Measurements from ENCODE around the gene CDH13.

The CDH13 gene

GRCh38 chr16:83554096-83554495, 927.3 kb downstream of the CDH13 start:
- H3K4me3 ChIP-seq (ENCODE audit: low read depth, low read length), result no peak overlapping the region
- TF ChIP-seq, protein P1, sequence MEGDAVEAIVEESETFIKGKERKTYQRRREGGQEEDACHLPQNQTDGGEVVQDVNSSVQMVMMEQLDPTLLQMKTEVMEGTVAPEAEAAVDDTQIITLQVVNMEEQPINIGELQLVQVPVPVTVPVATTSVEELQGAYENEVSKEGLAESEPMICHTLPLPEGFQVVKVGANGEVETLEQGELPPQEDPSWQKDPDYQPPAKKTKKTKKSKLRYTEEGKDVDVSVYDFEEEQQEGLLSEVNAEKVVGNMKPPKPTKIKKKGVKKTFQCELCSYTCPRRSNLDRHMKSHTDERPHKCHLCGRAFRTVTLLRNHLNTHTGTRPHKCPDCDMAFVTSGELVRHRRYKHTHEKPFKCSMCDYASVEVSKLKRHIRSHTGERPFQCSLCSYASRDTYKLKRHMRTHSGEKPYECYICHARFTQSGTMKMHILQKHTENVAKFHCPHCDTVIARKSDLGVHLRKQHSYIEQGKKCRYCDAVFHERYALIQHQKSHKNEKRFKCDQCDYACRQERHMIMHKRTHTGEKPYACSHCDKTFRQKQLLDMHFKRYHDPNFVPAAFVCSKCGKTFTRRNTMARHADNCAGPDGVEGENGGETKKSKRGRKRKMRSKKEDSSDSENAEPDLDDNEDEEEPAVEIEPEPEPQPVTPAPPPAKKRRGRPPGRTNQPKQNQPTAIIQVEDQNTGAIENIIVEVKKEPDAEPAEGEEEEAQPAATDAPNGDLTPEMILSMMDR (IDR thresholded peaks at IDR 0.05; ENCODE audit: low read depth, low read length), result no peak

GRCh38 chr16:83554540-83554939, 927.8 kb downstream of the CDH13 start:
- H3K4me3 ChIP-seq (ENCODE audit: low read depth, low read length), result no peak overlapping the region

GRCh38 chr16:83561876-83562275, 935.1 kb downstream of the CDH13 start:
- no peak overlapping the region for H3K4me3 ChIP-seq (ENCODE audit: low read depth, low read length)
- TF ChIP-seq, protein P1 (IDR thresholded peaks at IDR 0.05; ENCODE audit: low read depth, low read length), result no peak

More at GRCh38 chr16:83554540-83554939, 927.8 kb downstream of the CDH13 start:
- TF ChIP-seq, protein P1 (IDR thresholded peaks at IDR 0.05; ENCODE audit: low read depth, low read length), result no peak

DNA sequence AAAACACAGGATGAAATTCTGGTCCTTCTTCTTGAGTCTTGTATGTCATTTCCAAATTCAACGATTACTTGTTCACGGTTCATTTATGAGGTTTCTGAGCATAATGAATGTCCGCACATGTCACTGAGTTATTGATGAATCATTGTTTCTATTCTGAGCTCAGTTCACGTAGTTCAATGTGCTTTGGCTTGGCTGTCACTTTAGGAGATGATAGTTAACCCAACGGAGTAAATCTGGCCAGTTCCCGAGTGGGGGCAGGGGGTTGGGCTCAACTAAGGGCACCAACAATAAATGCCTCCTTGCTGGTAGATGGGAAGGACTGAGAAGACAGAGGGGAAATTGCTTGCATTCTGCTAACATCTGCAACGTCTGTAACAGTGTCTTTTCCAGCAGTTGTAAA, 941.6 kb downstream of the CDH13 start:
- TF ChIP-seq, protein P1 (IDR thresholded peaks at IDR 0.05; ENCODE audit: low read depth, low read length), result no peak
- H3K4me3 ChIP-seq (ENCODE audit: low read depth, low read length), result no peak overlapping the region

GRCh38 chr16:83574388-83574787, 947.6 kb downstream of the CDH13 start:
- H3K4me3 ChIP-seq (ENCODE audit: low read depth, low read length), result no peak overlapping the region
- TF ChIP-seq, protein P1 (IDR thresholded peaks at IDR 0.05; ENCODE audit: low read depth, low read length), result no peak

- TF ChIP-seq, protein P1 (IDR thresholded peaks at IDR 0.05; ENCODE audit: low read depth, low read length), result no peak
- no peak overlapping the region for H3K4me3 ChIP-seq (ENCODE audit: low read depth, low read length)
These were observed 950.4 kb downstream of the CDH13 start for GRCh38 chr16:83577078-83577745.

GRCh38 chr16:83578171-83578570, 951.4 kb downstream of the CDH13 start:
- TF ChIP-seq, protein P1 (IDR thresholded peaks at IDR 0.05; ENCODE audit: low read depth, low read length), result no peak
- H3K4me3 ChIP-seq (ENCODE audit: low read depth, low read length), result no peak overlapping the region
